ENCODE measurements around the gene PCDHB11.
"Not testable (repeated sequence)": the region's sequence is repeated elsewhere in the genome, so short reads cannot be mapped to it uniquely, and the experiment has no call there.

PCDHB11 gene

DNA sequence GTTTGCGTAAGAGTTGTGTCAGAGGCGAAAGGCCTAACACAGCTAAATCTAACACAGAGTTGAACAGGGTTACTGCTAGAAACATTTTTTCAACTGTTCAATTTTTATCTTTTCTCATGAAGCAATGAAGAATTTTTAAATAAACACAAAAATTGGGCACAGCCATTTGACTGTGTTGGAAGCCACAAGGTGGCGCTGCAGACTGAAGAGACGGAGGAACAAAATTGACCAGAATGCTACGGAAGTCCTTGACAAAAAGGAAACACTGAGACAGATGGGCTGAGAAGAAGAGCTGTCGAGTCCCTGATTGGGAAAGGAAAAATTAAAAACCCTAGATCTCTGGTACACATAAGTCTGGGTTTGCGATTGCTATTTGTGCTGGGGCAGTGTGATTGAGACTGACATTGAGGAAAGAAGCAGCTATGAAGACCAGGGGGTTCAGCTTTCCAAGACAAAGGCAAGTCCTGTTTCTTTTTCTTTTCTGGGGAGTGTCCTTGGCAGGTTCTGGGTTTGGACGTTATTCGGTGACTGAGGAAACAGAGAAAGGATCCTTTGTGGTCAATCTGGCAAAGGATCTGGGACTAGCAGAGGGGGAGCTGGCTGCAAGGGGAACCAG lies 12.4 kb upstream of the PCDHB11 start, which contains the start of gene PCDHB9:
PCDHB9 (plus strand) TSS at position 265 of the 616 bp plus-strand sequence; CDS start at position 423, 158 bp downstream.
- DNase-seq (ENCODE audit: low spot score): peak; percentile 45

DNA sequence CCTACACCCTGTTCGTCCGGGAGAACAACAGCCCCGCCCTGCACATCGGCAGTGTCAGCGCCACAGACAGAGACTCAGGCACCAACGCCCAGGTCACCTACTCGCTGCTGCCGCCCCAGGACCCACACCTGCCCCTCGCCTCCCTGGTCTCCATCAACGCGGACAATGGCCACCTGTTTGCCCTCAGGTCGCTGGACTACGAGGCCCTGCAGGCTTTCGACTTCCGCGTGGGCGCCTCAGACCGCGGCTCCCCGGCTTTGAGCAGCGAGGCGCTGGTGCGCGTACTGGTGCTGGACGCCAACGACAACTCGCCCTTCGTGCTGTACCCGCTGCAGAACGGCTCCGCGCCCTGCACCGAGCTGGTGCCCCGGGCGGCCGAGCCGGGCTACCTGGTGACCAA lies 10.7 kb upstream of the PCDHB11 start:
- DNase-seq (ENCODE audit: low spot score): not testable (repeated sequence)

DNA sequence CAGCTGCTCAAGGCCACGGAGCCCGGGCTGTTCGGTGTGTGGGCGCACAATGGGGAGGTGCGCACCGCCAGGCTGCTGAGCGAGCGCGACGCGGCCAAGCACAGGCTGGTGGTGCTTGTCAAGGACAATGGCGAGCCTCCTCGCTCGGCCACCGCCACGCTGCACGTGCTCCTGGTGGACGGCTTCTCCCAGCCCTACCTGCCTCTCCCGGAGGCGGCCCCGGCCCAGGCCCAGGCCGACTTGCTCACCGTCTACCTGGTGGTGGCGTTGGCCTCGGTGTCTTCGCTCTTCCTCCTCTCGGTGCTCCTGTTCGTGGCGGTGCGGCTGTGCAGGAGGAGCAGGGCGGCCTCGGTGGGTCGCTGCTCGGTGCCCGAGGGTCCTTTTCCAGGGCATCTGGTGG lies 10.3 kb upstream of the PCDHB11 start:
- DNase-seq (ENCODE audit: low spot score): not testable (repeated sequence)

DNA sequence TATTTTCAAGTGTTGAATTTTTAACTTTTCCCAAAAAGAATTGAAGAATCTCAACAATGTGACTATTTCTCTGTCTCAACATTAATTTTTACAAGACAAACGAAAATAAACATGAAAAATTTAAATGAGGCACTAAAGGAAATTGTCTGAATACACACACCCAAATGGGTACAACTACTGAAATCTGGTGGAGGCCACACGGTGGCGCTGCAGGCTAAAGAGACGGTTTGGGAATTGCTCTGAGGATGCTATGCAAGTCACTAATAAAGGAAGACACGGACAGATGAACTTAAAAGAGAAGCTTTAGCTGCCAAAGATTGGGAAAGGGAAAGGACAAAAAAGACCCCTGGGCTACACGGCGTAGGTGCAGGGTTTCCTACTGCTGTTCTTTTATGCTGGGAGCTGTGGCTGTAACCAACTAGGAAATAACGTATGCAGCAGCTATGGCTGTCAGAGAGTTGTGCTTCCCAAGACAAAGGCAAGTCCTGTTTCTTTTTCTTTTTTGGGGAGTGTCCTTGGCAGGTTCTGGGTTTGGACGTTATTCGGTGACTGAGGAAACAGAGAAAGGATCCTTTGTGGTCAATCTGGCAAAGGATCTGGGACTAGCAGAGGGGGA lies 7.2 kb upstream of the PCDHB11 start, which contains the start of gene PCDHB10:
PCDHB10 (plus strand) TSS at position 244 of the 616 bp plus-strand sequence; CDS start at position 444, 200 bp downstream.
- peak; percentile 73 for DNase-seq (ENCODE audit: low spot score)

DNA sequence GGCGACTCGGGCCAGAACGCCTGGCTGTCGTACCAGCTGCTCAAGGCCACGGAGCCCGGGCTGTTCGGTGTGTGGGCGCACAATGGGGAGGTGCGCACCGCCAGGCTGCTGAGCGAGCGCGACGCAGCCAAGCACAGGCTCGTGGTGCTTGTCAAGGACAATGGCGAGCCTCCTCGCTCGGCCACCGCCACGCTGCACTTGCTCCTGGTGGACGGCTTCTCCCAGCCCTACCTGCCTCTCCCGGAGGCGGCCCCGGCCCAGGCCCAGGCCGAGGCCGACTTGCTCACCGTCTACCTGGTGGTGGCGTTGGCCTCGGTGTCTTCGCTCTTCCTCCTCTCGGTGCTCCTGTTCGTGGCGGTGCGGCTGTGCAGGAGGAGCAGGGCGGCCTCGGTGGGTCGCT lies 5.1 kb upstream of the PCDHB11 start:
- DNase-seq (ENCODE audit: low spot score): not testable (repeated sequence)

DNA sequence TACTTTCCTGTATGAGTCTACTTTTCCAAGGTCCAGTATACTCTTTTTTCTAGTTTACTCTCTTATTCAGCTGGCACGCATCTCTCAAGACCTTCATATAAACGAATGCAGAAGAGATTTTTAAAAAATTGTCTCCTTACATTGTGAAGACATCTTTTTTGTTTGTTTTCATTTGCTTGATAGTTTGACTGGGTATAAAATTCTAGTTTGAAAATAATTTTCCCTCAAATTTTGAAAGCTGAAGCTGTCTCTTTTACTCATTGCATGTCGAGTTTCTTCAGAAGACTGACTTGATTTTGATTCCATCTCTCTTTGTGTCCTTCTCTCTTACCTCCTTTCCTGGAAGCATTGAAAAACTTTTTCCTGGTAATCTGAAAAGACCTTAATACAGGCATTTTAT lies 3.1 kb upstream of the PCDHB11 start:
- no peak for DNase-seq (ENCODE audit: low spot score)

DNA sequence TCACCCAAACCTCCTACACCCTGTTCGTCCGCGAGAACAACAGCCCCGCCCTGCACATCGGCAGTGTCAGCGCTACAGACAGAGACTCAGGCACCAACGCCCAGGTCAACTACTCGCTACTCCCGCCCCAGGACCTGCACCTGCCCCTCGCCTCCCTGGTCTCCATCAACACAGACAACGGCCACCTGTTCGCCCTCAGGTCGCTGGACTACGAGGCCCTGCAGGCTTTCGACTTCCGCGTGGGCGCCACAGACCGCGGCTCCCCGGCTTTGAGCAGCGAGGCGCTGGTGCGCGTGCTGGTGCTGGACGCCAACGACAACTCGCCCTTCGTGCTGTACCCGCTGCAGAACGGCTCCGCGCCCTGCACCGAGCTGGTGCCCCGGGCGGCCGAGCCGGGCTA lies 1.7 kb downstream of the PCDHB11 start:
- not testable (repeated sequence) for DNase-seq (ENCODE audit: low spot score)

DNA sequence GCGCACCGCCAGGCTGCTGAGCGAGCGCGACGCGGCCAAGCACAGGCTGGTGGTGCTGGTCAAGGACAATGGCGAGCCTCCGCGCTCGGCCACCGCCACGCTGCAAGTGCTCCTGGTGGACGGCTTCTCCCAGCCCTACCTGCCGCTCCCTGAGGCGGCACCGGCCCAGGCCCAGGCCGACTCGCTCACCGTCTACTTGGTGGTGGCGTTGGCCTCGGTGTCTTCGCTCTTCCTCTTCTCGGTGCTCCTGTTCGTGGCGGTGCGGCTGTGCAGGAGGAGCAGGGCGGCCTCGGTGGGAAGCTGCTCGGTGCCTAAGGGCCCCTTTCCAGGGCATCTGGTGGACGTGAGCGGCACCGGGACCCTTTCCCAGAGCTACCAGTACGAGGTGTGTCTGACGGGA lies 2.2 kb downstream of the PCDHB11 start:
- DNase-seq (ENCODE audit: low spot score): not testable (repeated sequence)

DNA sequence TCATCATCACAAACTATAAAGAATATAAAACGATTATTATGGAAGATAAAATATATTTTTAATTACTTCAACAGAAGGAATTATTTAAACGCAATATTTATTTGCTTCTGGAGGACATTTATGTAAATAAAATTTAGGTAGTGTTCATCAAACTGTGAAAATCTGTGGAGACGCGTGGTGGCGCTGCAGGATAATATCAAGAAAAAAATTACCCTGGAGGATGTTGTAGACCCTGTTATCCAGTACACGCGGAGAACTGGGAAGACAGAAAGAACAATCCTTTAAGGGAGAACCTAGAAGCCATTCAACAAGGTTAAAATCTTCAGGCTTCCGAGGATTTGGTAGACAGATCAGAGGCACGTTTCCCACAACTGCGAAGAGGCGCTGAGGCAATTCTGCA lies 9.1 kb downstream of the PCDHB11 start, which contains the start of gene PCDHB12:
PCDHB12 (plus strand) TSS at position 242 of the 400 bp plus-strand sequence. CDS start 189 bp downstream, outside the sequence.
- DNase-seq (ENCODE audit: low spot score): no peak

DNA sequence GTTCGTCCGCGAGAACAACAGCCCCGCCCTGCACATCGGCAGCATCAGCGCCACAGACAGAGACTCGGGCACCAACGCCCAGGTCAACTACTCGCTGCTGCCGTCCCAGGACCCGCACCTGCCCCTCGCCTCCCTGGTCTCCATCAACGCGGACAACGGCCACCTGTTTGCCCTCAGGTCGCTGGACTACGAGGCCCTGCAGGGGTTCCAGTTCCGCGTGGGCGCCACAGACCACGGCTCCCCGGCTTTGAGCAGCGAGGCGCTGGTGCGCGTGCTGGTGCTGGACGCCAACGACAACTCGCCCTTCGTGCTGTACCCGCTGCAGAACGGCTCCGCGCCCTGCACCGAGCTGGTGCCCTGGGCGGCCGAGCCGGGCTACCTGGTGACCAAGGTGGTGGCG lies 10.9 kb downstream of the PCDHB11 start:
- not testable (repeated sequence) for DNase-seq (ENCODE audit: low spot score)

DNA sequence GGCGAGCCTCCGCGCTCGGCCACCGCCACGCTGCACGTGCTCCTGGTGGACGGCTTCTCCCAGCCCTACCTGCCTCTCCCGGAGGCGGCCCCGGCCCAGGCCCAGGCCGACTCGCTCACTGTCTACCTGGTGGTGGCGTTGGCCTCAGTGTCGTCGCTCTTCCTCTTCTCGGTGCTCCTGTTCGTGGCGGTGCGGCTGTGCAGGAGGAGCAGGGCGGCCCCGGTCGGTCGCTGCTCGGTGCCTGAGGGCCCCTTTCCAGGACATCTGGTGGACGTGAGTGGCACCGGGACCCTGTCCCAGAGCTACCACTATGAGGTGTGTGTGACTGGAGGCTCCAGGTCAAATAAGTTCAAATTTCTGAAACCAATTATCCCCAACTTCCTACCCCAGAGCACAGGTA lies 11.4 kb downstream of the PCDHB11 start:
- not testable (repeated sequence) for DNase-seq (ENCODE audit: low spot score)

DNA sequence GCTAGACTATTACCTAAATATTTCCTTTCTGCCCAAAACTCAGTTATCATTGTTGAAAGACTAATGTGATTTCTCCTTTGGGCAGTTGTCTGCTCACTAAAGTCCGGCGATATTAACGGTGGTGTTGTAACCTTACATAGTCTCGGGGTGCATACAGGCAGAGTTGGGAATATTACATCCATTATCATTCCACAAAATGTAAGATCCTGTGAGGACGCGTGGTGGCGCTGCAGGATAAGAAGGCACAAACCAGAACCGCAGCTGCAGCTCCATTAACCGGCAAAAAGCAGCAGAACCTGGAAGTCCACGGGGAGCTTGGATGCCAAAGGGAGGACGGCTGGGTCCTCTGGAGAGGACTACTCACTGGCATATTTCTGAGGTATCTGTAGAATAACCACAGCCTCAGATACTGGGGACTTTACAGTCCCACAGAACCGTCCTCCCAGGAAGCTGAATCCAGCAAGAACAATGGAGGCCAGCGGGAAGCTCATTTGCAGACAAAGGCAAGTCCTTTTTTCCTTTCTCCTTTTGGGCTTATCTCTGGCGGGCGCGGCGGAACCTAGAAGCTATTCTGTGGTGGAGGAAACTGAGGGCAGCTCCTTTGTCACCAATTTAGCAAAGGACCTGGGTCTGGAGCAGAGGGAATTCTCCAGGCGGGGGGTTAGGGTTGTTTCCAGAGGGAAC lies 14.4 kb downstream of the PCDHB11 start, which contains the start of gene PCDHB13:
PCDHB13 (plus strand) TSS at position 264 of the 684 bp plus-strand sequence; CDS start at position 469, 205 bp downstream.
- DNase-seq (ENCODE audit: low spot score): peak; percentile 92

DNA sequence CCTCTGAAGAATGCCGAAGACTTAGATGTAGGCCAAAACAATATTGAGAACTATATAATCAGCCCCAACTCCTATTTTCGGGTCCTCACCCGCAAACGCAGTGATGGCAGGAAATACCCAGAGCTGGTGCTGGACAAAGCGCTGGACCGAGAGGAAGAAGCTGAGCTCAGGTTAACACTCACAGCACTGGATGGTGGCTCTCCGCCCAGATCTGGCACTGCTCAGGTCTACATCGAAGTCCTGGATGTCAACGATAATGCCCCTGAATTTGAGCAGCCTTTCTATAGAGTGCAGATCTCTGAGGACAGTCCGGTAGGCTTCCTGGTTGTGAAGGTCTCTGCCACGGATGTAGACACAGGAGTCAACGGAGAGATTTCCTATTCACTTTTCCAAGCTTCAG lies 15.2 kb downstream of the PCDHB11 start:
- not testable (repeated sequence) for DNase-seq (ENCODE audit: low spot score)

DNA sequence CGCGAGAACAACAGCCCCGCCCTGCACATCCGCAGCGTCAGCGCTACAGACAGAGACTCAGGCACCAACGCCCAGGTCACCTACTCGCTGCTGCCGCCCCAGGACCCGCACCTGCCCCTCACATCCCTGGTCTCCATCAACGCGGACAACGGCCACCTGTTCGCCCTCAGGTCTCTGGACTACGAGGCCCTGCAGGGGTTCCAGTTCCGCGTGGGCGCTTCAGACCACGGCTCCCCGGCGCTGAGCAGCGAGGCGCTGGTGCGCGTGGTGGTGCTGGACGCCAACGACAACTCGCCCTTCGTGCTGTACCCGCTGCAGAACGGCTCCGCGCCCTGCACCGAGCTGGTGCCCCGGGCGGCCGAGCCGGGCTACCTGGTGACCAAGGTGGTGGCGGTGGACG lies 16.1 kb downstream of the PCDHB11 start:
- DNase-seq (ENCODE audit: low spot score): not testable (repeated sequence)

DNA sequence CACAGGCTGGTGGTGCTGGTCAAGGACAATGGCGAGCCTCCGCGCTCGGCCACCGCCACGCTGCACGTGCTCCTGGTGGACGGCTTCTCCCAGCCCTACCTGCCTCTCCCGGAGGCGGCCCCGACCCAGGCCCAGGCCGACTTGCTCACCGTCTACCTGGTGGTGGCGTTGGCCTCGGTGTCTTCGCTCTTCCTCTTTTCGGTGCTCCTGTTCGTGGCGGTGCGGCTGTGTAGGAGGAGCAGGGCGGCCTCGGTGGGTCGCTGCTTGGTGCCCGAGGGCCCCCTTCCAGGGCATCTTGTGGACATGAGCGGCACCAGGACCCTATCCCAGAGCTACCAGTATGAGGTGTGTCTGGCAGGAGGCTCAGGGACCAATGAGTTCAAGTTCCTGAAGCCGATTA lies 16.6 kb downstream of the PCDHB11 start:
- not testable (repeated sequence) for DNase-seq (ENCODE audit: low spot score)

DNA sequence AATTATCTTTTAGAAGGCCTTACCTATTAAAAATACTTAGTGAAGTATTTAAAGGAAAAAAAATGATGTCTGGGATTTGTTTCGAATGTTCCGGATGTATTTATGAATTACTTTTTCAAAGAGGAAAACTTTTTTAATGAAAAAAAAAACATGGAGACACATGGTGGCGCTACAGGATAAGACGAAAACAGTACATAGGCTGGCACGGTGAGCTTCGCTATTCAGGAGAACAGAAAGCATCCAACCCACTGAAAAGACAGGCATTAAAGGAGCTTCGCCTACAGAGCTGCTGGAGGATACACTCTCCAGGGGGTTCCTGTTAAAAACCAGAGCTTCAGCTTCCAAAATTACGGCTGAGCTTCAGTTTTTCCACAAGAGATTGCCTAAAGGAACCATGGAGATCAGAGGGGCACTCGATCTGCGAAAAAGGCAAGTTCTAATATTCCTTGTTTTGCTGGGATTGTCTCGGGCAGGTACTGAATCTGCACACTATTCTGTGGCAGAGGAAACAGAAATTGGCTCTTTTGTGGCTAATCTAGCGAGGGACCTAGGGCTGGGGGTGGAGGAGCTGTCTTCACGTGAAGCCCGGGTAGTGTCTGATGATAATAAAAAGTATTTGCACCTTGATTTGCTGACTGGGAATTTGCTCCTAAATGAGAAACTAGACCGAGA lies 23.8 kb downstream of the PCDHB11 start, which contains the start of gene PCDHB14:
PCDHB14 (plus strand) TSS at position 232 of the 672 bp plus-strand sequence; CDS start at position 395, 163 bp downstream.
- DNase-seq (ENCODE audit: low spot score): no peak

DNA sequence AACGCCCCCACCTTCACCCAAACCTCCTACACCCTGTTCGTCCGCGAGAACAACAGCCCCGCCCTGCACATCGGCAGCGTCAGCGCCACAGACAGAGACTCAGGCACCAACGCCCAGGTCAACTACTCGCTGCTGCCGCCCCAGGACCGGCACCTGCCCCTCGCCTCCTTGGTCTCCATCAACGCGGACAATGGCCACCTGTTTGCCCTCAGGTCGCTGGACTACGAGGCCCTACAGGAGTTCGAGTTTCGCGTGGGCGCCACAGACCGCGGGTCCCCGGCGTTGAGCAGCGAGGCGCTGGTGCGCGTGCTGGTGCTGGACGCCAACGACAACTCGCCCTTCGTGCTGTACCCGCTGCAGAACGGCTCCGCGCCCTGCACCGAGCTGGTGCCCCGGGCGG lies 25.4 kb downstream of the PCDHB11 start:
- DNase-seq (ENCODE audit: low spot score): not testable (repeated sequence)

DNA sequence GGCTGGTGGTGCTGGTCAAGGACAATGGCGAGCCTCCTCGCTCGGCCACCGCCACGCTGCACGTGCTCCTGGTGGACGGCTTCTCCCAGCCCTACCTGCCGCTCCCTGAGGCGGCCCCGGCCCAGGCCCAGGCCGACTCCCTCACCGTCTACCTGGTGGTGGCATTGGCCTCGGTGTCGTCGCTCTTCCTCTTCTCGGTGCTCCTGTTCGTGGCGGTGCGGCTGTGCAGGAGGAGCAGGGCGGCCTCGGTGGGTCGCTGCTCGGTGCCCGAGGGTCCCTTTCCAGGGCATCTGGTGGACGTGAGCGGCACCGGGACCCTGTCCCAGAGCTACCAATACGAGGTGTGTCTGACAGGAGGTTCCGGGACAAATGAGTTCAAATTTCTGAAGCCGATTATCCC lies 26.0 kb downstream of the PCDHB11 start:
- not testable (repeated sequence) for DNase-seq (ENCODE audit: low spot score)

DNA sequence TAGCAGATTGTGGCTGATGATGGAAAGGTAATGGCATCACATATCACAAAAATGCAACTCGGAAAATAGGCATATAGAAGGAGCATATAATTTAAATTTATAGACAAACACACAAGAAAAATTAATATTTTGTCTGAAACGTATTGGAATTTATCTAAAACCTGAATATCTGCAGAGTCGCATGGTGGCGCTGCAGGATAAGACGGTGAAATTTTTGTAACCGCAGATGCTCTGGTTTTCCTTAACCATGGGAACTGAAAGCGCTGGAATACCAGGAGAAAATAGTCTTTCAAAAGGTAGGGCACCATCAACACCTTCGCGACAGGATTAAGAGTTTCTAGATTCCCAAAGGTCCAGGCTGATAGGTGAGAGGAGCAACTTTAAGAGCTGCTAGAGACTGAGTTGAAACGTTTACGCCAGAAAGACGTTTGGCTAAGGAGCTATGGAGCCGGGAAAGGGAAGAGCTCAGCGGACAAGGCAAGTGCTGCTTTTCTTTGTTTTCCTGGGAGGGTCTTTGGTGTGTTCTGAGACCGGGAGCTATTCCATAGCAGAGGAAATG lies 34.8 kb downstream of the PCDHB11 start:
- no peak for DNase-seq (ENCODE audit: low spot score)

DNA sequence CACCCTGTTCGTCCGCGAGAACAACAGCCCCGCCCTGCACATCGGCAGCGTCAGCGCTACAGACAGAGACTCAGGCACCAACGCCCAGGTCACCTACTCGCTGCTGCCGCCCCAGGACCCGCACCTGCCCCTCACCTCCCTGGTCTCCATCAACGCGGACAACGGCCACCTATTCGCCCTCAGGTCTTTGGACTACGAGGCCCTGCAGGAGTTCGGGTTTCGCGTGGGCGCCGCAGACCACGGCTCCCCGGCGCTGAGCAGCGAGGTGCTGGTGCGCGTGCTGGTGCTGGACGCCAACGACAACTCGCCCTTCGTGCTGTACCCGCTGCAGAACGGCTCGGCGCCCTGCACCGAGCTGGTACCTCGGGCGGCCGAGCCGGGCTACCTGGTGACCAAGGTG lies 36.5 kb downstream of the PCDHB11 start:
- DNase-seq (ENCODE audit: low spot score): not testable (repeated sequence)

DNA sequence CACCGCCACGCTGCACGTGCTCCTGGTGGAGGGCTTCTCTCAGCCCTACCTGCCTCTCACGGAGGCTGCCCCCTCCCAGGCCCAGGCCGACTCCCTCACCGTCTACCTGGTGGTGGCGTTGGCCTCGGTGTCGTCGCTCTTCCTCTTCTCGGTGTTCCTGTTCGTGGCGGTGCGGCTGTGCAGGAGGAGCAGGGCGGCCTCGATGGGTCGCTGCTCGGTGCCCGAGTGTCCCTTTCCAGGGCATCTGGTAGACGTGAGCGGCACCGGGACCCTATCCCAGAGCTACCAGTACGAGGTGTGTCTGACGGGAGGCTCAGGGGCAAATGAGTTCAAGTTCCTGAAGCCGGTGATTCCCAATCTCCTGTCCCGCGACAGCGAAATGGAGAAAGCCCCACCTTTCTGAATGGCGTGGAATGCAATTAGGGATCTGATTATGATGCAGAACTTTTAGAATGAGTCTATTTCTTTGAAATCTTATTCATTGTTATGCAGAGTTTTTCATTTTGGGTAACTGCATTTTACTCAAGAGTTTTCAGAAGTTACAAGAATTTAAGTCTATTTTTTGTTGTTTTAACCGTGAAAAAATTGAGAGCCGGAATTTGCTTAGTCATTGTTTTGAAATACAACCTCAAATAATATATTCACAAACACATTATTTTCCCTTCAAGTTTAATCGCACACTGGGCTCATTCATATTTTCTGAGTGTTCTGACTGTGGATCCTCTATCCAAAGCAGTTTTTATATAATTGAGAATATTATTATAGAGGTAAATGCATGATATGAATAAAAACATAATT lies 37.3 kb downstream of the PCDHB11 start:
- DNase-seq (ENCODE audit: low spot score): no peak

Measured in RKO (cell line).